ENCODE results near the gene MST1.

MST1 gene

GRCh38 chr3:49654955-49655556, 34.2 kb downstream of the MST1 start:
- DNase-seq = no peak

- DNase-seq = no peak
Measured at GRCh38 chr3:49654176-49654825, 35.0 kb downstream of the MST1 start.

DNA sequence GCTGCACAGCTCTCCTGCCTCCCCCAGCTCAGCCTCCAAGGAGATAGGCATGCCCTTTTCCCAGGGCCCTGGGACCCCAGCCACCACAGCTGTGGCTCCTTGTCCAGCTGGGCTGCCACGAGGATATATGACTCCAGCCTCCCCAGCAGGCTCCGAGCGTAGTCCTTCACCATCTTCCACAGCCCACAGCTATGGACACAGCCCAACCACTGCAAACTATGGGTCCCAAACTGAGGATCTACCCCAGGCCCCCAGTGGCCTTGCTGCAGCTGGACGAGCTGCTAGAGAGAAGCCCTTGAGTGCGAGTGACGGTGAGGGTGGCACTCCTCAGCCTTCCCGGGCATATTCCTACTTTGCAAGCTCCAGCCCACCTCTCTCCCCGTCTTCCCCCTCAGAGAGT, 35.7 kb downstream of the MST1 start:
- no peak for DNase-seq

- DNase-seq = no peak
Measured at GRCh38 chr3:49652903-49653415, 36.3 kb downstream of the MST1 start.

DNA sequence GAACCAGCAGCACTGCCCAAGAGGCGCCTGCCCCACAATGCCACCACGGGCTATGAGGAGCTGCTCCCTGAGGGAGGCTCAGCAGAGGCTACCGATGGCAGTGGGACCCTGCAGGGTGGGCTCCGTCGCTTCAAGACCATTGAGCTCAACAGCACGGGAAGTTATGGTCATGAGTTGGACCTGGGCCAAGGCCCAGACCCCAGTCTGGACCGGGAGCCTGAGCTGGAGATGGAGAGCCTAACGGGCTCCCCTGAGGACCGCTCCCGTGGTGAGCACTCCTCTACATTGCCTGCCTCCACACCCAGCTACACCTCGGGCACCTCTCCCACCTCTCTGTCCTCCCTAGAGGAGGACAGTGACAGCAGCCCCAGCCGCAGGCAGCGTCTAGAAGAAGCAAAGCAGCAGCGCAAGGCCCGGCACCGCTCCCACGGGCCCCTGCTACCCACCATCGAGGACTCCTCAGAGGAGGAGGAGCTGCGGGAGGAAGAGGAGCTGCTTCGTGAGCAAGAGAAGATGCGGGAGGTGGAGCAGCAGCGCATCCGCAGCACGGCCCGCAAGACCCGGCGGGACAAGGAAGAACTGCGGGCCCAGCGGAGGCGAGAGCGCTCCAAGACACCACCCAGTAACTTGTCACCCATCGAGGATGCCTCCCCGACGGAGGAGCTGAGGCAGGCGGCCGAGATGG, 36.9 kb downstream of the MST1 start:
- DNase-seq = no peak

DNA sequence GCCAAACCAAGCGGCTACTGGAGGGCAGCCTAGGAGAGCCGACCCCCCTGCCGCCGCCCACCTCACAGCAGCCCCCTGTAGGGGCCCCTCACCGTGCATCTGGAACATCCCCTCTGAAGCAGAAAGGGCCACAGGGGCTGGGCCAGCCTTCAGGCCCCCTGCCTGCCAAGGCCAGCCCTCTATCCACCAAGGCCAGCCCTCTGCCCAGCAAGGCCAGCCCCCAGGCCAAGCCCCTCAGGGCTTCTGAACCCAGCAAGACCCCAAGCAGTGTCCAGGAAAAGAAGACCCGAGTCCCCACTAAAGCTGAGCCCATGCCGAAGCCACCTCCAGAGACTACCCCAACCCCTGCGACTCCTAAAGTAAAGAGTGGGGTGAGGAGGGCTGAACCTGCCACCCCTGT, 38.6 kb downstream of the MST1 start:
- DNase-seq = no peak

DNA sequence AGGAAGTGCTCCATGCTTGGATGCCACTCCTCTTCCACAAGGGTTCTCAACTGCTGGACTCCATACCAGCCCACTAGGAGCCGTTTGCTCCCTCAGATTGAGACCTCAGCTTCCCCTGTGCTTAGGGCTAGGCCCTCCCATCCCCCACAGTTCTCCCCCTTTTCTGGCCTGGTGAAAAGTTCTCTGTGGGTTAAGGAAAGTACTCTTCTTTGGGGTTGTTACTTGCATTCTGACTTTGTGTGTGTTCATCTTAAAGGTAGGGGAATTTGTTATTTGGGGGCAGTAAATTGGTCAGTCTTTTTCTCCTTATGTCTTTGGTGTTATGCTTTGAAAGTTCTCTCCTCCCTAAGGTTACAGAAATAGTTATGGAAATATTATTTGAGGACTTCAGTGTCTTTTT, 39.1 kb downstream of the MST1 start:
- DNase-seq = no peak

DNA sequence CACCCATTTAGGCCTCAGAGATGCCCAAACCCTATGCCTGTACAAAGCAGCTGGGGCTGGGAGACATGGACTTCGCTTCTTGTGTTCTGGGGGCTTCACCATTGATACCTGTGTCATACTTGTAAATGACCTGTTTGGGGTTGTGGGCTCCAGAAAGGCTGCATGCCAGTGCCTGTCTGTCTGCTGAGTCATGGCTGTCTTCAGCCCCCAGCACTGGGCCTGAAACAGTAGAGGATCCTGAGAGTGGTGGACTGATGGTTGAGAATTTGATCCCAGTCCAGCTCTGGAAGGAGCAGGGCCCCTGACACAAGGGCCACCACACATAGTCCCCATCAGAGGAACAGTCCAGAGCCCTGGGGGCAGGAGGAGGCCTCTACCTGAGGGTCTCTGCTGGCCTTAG, 39.7 kb downstream of the MST1 start:
- DNase-seq = no peak

DNA sequence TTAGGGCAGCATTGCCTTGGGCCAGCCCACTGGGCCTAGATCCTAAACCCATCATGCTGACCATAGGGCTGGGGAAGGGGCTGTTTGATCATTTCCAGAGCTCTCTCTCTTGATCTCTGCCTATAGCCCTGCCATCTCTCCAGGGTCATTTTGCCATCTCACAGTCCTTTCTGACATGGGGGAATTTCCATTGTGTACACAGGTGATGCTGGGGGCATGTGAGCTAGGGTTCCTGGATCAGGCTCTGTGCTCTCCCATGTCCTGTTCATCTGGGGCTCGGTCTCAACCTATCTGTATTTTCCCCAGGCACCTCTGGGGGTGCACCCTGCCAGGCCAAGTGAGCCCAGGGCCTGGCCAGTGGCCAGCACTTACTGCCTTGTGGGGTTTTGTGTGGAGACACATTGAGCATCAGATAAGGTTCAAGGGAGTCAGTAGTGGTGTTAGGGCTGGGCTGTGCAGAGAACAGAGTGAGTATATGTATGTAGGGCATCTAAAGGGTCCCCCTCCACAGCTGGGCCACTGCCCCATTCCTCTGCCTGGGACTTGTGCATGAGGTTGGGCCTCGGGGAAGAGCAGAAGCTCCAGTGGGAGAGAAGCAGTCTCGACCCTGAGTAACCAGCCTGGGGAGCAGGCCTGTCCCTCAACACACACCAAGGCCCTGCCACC, 40.8 kb downstream of the MST1 start:
- DNase-seq = no peak

DNA sequence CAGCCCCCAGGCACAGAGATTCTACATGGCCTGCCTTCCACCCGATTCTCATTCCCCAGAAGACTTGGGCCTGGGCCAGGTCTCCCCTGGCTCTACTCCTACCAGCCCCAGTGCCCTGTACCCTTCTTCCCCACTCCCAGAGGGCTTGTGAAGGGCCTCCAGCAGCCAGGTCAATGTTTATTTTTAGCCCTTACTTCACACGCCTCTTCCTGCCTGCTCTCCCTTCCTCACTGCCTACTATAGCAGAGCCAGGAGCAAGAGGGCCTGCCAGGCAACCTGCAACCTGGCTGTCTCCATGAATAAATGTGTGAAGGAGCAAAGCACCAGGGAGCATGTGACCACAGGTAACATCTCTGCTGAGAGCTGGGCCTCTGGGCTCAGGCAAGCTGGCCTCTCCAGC, 41.5 kb downstream of the MST1 start:
- DNase-seq = no peak

GRCh38 chr3:49646236-49646635, 43.0 kb downstream of the MST1 start:
- DNase-seq = no peak

DNA sequence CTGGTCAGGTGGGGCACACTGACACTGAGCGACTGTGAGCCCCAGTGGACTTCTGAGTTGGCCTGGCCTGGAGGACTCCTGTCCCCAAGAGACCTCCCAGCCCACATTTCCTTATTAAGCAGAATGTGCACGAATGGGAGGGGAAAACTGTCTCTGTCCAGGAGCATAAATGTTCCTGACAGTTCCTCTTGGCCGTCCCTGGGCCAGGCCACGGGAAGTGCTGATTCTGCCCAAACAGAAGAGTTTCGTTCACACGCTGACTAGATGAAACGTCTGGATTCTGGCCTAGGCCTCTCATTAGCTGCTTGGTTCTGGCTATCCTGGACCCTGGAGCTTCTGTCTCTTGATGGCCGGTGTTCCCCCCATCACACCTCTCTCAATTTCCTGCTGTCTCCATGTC, 44.6 kb downstream of the MST1 start:
- no peak for DNase-seq

DNA sequence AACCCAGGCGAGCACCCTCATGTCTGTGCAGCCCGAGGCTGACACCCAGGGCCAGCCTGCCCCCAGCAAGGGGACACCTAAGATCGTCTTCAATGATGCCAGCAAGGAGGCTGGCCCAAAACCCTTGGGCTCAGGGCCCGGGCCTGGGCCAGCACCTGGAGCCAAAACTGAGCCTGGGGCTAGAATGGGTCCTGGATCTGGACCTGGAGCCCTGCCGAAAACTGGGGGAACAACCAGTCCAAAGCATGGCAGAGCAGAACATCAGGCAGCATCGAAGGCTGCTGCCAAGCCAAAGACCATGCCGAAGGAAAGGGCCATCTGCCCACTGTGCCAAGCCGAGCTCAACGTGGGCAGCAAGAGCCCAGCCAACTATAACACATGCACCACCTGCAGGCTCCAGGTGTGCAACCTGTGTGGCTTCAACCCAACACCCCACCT, 46.5 kb downstream of the MST1 start:
- DNase-seq = no peak

GRCh38 chr3:49641921-49642707, 47.2 kb downstream of the MST1 start:
- no peak for DNase-seq

GRCh38 chr3:49641292-49641691, 48.0 kb downstream of the MST1 start:
- no peak for DNase-seq

GRCh38 chr3:49639551-49639950, 49.7 kb downstream of the MST1 start:
- DNase-seq = no peak

DNA sequence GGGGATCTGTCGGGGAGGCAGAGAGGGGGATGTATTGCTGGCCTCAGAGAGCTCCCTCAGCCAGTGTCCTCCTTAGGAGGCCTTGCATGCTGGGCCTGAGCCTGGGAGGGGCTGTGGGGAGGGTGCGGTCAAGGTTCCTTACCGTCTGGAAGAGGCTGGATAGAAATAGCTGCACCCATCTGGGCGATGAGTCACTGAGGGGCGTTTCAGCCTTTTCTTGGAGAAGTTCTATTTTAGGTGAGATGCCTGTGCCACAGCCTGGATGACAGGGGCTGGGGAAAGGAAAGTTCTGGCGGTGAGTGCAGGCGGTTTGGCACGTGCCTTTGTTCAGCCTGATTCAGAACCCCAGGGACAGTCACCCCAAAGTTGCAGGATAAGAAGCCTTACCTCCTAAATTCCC, 50.8 kb downstream of the MST1 start:
- no peak for DNase-seq

DNA sequence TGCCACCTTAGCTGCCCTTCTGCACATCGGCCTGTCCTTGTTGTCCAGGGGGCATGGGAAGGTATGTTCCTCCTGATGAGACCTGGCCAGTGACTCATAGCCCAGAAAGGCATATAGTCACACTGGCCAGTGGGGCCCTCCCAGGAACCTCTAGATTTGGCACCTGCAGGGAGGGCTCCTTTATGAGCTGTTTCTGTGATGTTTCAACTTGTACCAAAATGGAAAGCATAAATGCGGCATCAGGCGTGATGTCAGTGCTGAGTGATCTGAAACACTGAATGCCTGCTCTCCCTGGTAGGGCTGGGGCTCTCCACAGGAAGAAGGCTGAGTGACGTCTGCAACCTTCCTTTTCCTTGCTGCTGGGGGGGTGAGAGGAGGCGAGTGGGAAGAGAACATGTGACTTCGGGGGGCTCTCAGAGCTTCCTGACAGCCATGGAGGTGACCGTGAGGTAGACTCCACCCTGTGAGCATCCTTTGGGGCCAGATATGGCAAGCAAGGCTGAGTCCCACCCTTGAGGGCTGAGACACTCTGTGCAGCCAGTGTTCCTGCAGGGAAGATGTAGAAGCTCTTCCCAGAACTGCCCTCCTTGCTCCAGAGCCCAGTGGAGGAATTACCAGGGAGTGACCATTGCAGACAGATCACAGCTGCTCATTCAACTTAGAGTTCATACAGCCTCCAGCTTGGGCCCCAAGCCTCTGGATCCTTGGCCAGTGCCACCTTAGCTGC, 52.2 kb downstream of the MST1 start:
- DNase-seq = no peak

DNA sequence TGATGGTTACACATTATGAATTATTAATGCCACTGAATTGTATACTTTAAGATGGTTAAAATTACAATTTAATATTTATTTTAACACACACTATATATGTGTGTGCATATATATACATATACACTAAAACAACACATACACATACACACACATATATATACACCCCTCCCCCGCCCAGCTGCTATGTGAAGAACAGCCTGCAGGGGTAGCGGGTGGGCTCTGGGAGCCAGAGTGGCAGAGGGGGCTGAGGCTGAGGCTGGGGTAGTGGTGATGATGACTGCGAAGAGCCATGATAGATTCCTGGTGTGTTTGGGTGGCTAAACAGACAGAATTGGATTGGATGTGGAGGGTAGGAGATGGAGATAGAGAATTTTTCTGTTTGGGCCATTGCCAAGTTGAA, 54.5 kb downstream of the MST1 start:
- no peak for DNase-seq
